ENCODE results near the gene ZFP92.
"Not testable (repeated sequence)": the region's sequence is repeated elsewhere in the genome, so short reads cannot be mapped to it uniquely, and the experiment has no call there.

Gene ZFP92

DNA sequence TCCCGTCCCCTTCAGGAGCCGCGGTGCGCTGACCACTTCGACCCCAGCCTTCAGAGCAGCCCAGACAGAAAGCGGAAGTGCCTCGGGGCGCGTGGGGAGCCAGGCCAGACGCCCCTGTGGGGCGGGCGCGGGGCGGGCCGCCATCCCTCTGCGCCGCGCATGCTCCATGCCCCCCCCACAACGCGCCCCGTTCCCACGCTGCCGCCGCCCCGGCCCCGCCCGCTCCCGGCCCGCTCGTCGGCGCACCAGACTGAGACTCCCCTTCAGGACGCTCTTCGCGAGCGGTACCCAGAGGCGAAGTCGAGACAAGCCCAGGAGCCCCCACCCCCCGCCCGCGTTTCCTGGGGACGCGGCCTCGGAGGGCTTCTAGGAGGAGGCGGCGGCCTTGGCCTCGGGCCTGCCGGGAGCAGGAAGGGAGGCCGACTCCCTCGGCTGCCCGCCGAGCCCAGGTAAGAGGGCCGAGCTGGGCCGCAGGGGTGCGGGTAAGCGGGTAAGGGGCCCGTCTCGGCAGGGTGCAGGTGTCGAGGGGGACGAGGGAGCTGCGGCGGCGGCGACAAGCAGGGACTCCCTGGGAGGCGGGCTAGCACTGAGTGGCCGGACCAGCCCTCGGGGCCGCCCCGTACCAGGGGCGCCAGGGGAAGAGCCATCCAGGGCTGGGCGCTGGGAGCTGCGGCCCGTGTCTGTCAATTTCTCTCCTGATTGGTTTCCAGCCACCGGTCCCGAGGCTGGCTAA lies at the start of gene ZFP92:
TSS of gene ZFP92 (plus strand) at position 218 of the 733 bp plus-strand sequence. CDS start 6,851 bp downstream, outside the sequence.
- DNase-seq (ENCODE audit: low read depth in 2 of 2), result peak in 1 of 2 donors; percentile 33

GRCh38 chrX:153361781-153362397 lies 49.4 kb upstream of the ZFP92 start:
- no peak for DNase-seq (ENCODE audit: low read depth in 2 of 2)

DNA sequence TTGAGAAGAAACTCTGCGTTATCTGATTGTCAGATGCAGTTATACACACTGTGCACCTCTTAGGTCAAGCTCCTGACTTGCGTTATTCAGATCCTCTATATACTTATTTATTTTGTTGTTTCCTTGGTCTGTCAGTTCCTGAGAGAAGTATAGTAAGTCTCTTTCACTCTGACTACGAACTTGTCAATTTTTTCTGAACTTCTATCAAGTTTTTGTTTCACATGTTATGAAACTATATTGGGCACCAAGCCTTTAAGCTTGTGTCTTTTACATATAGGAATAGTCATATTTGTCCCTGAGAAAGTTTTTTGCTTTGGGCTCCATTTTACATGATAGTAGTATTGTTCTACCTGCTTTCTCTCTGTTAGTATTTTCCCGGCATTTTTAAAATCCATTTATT lies 45.6 kb upstream of the ZFP92 start:
- DNase-seq (ENCODE audit: low read depth in 2 of 2), result no peak

GRCh38 chrX:153366119-153366518 lies 45.2 kb upstream of the ZFP92 start:
- no peak for DNase-seq (ENCODE audit: low read depth in 2 of 2)

- no peak for DNase-seq (ENCODE audit: low read depth in 2 of 2)
Observed at GRCh38 chrX:153366878-153367538, 44.3 kb upstream of the ZFP92 start.

- DNase-seq (ENCODE audit: low read depth in 2 of 2), result no peak
Observed at GRCh38 chrX:153370293-153371055, 40.8 kb upstream of the ZFP92 start.

DNA sequence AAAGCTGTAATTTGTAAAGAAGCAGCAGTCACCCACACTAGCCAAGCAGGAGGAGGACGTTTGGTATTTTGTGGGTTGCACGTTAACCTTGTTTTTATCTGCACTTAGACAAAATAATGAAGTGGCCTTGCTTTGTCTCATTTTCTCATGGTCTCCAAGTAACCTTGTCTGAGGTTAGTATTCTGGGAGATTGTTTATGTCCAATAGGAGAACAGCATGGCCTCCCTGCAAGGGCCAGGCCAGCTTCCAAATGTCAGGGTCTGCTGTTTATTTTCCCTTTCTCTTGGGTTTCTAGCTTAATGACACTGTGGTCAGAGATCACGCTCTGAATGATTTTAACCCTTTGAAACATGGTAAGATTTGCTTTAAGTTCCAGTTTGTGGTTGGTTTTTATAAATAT lies 40.0 kb upstream of the ZFP92 start:
- no peak for DNase-seq (ENCODE audit: low read depth in 2 of 2)

DNA sequence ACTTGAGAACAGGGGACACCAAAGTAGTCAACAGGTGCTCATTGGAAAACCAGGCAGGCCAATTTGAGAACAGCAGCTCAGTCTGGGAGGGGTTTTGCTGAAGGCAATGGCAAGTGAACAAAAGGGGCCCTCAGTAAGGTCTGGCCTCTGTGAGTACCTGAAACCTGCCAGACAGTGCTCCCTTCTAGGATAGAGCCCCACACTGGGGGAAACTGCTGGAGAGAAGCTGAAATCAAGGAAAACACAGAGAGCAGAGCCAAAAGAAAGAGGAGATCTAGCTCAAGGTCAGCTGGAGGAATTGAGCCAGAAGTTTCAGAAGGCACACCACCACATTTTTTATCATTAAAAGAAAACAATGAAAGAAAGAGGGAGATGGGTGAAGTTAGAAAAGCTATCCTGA lies 38.3 kb upstream of the ZFP92 start:
- DNase-seq (ENCODE audit: low read depth in 2 of 2), result no peak

GRCh38 chrX:153374426-153374825 lies 36.8 kb upstream of the ZFP92 start:
- DNase-seq (ENCODE audit: low read depth in 2 of 2), result no peak

GRCh38 chrX:153375571-153375970 lies 35.7 kb upstream of the ZFP92 start:
- no peak for DNase-seq (ENCODE audit: low read depth in 2 of 2)

GRCh38 chrX:153377727-153378126 lies 33.5 kb upstream of the ZFP92 start:
- no peak for DNase-seq (ENCODE audit: low read depth in 2 of 2)

DNA sequence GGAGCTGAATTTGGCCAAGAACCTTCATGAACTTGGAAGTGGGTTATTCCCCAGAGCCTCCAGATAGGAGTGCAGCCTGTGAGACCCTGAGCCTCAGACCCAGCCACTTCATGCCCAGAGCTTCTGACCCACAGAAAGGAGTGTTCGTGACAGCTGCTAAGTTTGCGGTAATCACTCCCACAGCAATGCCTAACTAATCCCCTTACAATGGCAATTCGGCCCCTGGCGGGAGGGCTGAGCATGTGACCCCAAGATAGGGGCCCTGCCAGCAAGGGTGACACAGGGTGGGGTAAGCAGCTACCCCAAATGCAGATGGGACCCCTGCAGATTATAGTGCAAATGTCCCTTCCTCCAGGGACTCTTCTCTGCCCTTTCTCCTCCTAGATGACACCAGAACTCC lies 32.7 kb upstream of the ZFP92 start:
- no peak for DNase-seq (ENCODE audit: low read depth in 2 of 2)

- DNase-seq (ENCODE audit: low read depth in 2 of 2), result no peak
Observed at GRCh38 chrX:153379508-153379907, 31.8 kb upstream of the ZFP92 start.

- DNase-seq (ENCODE audit: low read depth in 2 of 2), result no peak
Observed at GRCh38 chrX:153379971-153380581, 31.2 kb upstream of the ZFP92 start.

- DNase-seq (ENCODE audit: low read depth in 2 of 2), result no peak
Observed at GRCh38 chrX:153380691-153381090, 30.6 kb upstream of the ZFP92 start.

DNA sequence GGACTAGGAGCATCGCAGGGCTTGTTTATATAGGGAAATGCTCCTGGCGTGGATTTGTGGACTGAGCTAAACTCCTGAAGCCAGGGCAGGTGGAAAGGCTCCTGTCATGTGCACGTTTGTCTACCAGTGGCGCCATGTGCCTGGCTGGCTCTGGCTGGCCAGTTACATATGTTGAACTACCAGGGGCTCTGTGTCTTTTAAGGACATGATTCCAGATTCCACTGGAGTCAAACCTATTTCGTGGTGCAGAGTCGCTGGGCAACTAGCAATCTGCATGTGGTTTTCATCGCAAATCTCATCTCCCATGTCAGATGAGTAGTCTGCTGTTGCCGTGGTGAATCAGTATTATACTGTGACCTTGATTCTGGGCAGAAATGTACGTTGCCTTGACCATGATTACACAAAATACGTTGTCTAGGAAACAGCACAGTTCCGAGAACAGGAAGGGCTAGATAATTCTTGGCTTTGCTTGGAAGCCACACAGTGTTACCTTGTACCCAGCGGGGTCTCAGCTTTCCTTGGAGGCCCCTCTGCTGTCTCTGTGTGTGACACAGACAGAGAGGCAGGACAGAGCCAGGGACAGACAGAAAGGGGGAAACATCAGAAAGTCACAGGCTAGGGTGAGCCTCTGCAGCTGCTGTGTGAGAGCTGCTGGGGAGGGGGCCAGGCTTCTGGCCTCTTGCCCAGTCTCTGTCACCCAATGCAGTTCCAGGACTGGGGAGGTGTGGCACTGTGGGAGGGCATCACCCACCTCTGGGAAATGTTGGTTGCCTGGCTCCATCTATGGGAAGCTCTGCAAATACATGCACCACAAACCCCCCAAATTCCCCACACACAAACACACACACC lies 29.4 kb upstream of the ZFP92 start:
- DNase-seq (ENCODE audit: low read depth in 2 of 2), result peak in 1 of 2 donors; percentile 7

DNA sequence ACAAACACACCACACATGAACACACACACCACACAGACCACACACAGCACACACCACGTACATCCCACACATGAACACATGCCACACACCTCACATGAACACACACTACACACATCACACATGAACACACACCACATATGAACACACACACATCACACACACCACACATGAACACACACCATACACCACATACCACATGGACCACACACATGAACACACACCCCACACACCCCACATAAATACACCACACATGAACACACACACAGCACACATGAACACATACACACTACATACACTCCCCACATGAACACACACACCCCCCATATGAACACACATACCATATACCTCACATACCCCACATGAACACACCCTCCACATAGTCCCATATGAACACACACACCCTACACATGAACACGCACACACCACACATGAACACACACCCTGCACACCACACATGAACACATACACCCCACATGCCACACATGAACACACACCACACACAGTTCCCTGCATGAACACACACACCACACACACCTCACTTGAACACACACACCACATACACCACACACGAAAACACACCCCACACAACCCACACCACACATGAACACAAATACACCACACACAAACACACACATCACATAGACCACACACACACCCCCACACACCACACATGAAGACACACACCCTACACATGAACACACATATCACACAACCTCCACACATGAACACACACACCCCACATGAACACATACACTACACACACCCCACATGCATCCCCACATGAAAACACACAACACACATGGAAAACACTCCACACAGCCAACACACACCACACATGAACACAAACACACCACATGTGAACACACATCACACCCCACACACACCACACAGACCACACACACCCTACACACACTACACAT lies 28.4 kb upstream of the ZFP92 start:
- DNase-seq (ENCODE audit: low read depth in 2 of 2), result no peak

DNA sequence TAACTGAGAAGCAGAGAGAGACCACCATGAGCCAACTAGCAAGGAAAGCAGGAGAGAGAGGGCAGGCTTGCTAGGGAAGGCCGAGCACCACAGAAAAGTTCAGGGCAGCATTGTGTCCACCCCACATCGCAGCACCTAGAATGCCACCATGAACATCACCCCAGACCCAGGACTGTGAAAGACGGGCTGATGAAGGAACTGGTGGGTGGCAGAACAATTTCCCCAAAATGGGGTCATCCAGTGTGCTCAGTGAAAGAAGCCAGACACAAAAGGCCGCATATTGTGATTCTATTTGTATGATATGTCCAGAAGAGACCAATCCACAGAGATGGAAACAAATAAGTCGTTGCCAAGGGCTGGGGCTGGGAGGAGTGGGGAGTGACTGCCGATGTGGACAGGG lies 26.9 kb upstream of the ZFP92 start:
- no peak for DNase-seq (ENCODE audit: low read depth in 2 of 2)

- DNase-seq (ENCODE audit: low read depth in 2 of 2), result not testable (repeated sequence)
Observed at GRCh38 chrX:153384973-153385372, 26.3 kb upstream of the ZFP92 start.

DNA sequence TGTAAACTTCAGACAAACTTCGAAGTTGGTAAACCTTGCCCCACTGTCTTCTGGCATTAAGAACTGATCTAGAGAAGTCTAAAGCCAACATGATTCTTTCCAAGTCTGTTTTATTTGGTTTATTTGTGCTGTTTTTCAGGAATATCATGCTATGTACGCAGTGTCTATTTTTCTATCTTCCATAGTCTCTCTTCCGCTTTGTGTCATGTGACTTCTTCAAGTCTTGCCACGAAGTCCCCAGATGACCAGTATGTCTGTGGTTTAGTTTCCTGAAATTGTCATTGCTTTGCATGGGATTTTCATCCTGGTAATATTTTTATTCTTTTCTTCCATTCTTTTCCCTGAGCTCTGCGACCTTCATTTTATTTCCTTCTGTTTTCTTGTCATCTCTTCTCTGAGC lies 25.2 kb upstream of the ZFP92 start:
- no peak for DNase-seq (ENCODE audit: low read depth in 2 of 2)
